HEK293 (cell line): ENCODE measurements around the gene ELAVL4.

Source experiments
- CTCF ChIA-PET: fragments of 350-600 bp; formaldehyde crosslinking; extraction: SDS; loops from one replicate; lab custom pipeline; 2021; ENCODE audit warnings: antibody characterized with exemption; lab: Yijun Ruan, JAX
- POLR2A ChIA-PET: fragments of 300-600 bp; formaldehyde crosslinking; extraction: SDS; loops from one replicate; lab custom pipeline; 2020; ENCODE audit warnings: antibody characterized with exemption, inconsistent platforms; lab: Yijun Ruan, JAX
- H3K27ac ChIP-seq: fragments of 200-500 bp; sonication (Bioruptor generic); 2 replicates; pipeline ENCODE4 v1.5.1; 2014; ENCODE audit warnings: low read depth, low read length, control low read depth, inconsistent platforms; ENCODE audit errors: extremely low read depth
- H3K36me3 ChIP-seq, 2 experiments: fragments of 200-500 bp in 1 of 2; sonication (Bioruptor generic) in 1 of 2; 1 replicate in 1 of 2; 2 replicates in 1 of 2; pipeline ENCODE4 v1.5.1; 2014 to 2017; ENCODE audit warnings: inconsistent platforms in 2 of 2, low read length in 2 of 2; ENCODE audit not compliant: control insufficient read depth in 2 of 2, insufficient read depth in 1 of 2
- H3K4me1 ChIP-seq: fragments of 200-500 bp; sonication (Bioruptor generic); 2 replicates; pipeline ENCODE4 v1.5.1; 2014; ENCODE audit warnings: mild to moderate bottlenecking, low read length, inconsistent platforms; ENCODE audit not compliant: control insufficient read depth, insufficient read depth
- H3K4me3 ChIP-seq: 2 replicates; pipeline ENCODE4 v1.5.1; 2011; ENCODE audit warnings: low read depth, mild to moderate bottlenecking, control low read depth, low read length, moderate library complexity
- H3K9me3 ChIP-seq: fragments of 200-500 bp; sonication (Bioruptor generic); 2 replicates; pipeline ENCODE4 v1.5.1; 2014; ENCODE audit warnings: low read depth, low read length, inconsistent platforms; ENCODE audit not compliant: control insufficient read depth, insufficient read depth
- MEIS1 ChIP-seq: sonication (generic); formaldehyde crosslinking; IDR thresholded peaks from 2 replicates; pipeline ENCODE4 v1.8.1; 2022; ENCODE audit warnings: missing genetic modification reagents, mild to moderate bottlenecking, borderline replicate concordance
- ZNF10 ChIP-seq: fragments of 450-650 bp; formaldehyde crosslinking; IDR thresholded peaks from 2 replicates; pipeline ENCODE4 v1.5.1; 2017; ENCODE audit warnings: missing biosample characterization, missing genetic modification characterization
- ZNF155 ChIP-seq: fragments of 450-650 bp; formaldehyde crosslinking; IDR thresholded peaks from 2 replicates; pipeline ENCODE4 v1.5.1; 2016; ENCODE audit warnings: missing biosample characterization, missing genetic modification characterization
- ZNF302 ChIP-seq: fragments of 450-650 bp; formaldehyde crosslinking; IDR thresholded peaks from 2 replicates; pipeline ENCODE4 v1.5.1; 2016; ENCODE audit warnings: missing biosample characterization, missing genetic modification characterization, low read depth
- ZNF423 ChIP-seq: fragments of 450-650 bp; formaldehyde crosslinking; IDR thresholded peaks from 2 replicates; pipeline ENCODE4 v1.5.1; 2016; ENCODE audit warnings: missing biosample characterization, missing genetic modification characterization
- ZNF48 ChIP-seq: fragments of 450-650 bp; formaldehyde crosslinking; IDR thresholded peaks from 2 replicates; pipeline ENCODE4 v1.5.1; 2016; ENCODE audit warnings: missing biosample characterization, missing genetic modification characterization
- ZNF600 ChIP-seq: fragments of 450-650 bp; formaldehyde crosslinking; IDR thresholded peaks from 2 replicates; pipeline ENCODE4 v1.5.1; 2016; ENCODE audit warnings: missing biosample characterization, missing genetic modification characterization
- ZNF623 ChIP-seq: fragments of 450-650 bp; formaldehyde crosslinking; IDR thresholded peaks from 2 replicates; pipeline ENCODE4 v1.5.1; 2016; ENCODE audit warnings: missing biosample characterization, missing genetic modification characterization
- ZNF629 ChIP-seq: fragments of 450-650 bp; formaldehyde crosslinking; IDR thresholded peaks from 2 replicates; pipeline ENCODE4 v1.5.1; 2017; ENCODE audit warnings: missing biosample characterization, missing genetic modification characterization
- ZNF660 ChIP-seq: fragments of 450-650 bp; IDR thresholded peaks from 2 replicates; pipeline ENCODE4 v1.5.1; 2018; ENCODE audit warnings: missing biosample characterization, mild to moderate bottlenecking, missing genetic modification characterization
- ZSCAN4 ChIP-seq: fragments of 450-650 bp; formaldehyde crosslinking; IDR thresholded peaks from 2 replicates; pipeline ENCODE4 v1.5.1; 2017; ENCODE audit warnings: missing biosample characterization, missing genetic modification characterization
- ZXDB ChIP-seq: fragments of 450-650 bp; formaldehyde crosslinking; IDR thresholded peaks from 2 replicates; pipeline ENCODE4 v1.5.1; 2016; ENCODE audit warnings: missing biosample characterization, missing genetic modification characterization
- TF ChIP-seq, protein P1 (sequence below): fragments of 450-650 bp; IDR thresholded peaks from 2 replicates; pipeline ENCODE4 v1.5.1; 2018; ENCODE audit warnings: missing biosample characterization, mild to moderate bottlenecking, missing genetic modification characterization
- TF ChIP-seq, protein P2 (sequence below): fragments of 450-650 bp; formaldehyde crosslinking; optimal IDR thresholded peaks from 2 replicates; pipeline ENCODE3; 2016; ENCODE audit warnings: missing biosample characterization, mild to moderate bottlenecking, missing genetic modification characterization
- TF ChIP-seq, protein P3 (sequence below): fragments of 450-650 bp; formaldehyde crosslinking; IDR thresholded peaks from 2 replicates; pipeline ENCODE4 v1.5.1; 2017; ENCODE audit warnings: missing biosample characterization, missing genetic modification characterization

The ELAVL4 gene

GRCh38 chr1:50208315-50208714 is 99.6 kb downstream of the ELAVL4 start (continued):
- TF ChIP-seq, protein P1, sequence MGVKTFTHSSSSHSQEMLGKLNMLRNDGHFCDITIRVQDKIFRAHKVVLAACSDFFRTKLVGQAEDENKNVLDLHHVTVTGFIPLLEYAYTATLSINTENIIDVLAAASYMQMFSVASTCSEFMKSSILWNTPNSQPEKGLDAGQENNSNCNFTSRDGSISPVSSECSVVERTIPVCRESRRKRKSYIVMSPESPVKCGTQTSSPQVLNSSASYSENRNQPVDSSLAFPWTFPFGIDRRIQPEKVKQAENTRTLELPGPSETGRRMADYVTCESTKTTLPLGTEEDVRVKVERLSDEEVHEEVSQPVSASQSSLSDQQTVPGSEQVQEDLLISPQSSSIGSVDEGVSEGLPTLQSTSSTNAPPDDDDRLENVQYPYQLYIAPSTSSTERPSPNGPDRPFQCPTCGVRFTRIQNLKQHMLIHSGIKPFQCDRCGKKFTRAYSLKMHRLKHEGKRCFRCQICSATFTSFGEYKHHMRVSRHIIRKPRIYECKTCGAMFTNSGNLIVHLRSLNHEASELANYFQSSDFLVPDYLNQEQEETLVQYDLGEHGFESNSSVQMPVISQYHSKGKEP (tag by site-specific recombination), result no peak
- TF ChIP-seq, protein P2, sequence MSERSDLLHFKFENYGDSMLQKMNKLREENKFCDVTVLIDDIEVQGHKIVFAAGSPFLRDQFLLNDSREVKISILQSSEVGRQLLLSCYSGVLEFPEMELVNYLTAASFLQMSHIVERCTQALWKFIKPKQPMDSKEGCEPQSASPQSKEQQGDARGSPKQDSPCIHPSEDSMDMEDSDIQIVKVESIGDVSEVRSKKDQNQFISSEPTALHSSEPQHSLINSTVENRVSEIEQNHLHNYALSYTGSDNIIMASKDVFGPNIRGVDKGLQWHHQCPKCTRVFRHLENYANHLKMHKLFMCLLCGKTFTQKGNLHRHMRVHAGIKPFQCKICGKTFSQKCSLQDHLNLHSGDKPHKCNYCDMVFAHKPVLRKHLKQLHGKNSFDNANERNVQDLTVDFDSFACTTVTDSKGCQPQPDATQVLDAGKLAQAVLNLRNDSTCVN (tag by site-specific recombination), result no peak
- TF ChIP-seq ZNF600 (tag by site-specific recombination) (no peak), ZNF302 (tag by site-specific recombination) (no peak)

DNA sequence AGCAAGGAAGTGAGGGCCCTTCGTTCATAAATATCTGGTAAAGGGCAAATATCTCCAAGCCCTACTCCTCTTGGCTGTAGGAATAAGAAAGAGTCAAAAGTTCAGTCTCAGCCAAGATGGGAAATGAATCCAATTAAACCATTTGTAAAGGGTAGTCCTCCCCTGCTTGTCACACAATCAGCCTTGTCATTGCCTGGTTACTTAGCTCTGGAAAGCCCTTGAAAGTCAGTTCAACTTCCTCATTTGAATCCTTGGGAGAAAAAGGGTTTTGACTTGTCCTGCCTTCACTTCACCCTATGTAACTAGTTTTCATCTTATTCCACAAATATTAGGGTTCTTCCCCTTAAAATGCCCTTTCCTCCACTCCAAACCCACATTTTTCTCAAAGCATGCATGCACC is 100.0 kb downstream of the ELAVL4 start:
- ChIA-PET CTCF (no interaction called here), POLR2A (no interaction called here)
- no peak overlapping the region for H3K27ac ChIP-seq
- no peaks in the 10 kb centered on the region for H3K9me3 ChIP-seq
- no peaks in the 10 kb centered on the region for H3K36me3 ChIP-seq
- TF ChIP-seq ZNF10 (tag by site-specific recombination) (no peak), ZNF629 (tag by site-specific recombination) (no peak)
- TF ChIP-seq, protein P3, sequence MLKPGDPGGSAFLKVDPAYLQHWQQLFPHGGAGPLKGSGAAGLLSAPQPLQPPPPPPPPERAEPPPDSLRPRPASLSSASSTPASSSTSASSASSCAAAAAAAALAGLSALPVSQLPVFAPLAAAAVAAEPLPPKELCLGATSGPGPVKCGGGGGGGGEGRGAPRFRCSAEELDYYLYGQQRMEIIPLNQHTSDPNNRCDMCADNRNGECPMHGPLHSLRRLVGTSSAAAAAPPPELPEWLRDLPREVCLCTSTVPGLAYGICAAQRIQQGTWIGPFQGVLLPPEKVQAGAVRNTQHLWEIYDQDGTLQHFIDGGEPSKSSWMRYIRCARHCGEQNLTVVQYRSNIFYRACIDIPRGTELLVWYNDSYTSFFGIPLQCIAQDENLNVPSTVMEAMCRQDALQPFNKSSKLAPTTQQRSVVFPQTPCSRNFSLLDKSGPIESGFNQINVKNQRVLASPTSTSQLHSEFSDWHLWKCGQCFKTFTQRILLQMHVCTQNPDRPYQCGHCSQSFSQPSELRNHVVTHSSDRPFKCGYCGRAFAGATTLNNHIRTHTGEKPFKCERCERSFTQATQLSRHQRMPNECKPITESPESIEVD, result no peak
- no peaks in the 10 kb centered on the region for H3K4me1 ChIP-seq
- H3K4me3 ChIP-seq, result no peak overlapping the region

GRCh38 chr1:50209749-50210148 is 101.0 kb downstream of the ELAVL4 start:
- Histone ChIP-seq H3K36me3 (no peaks in the 10 kb centered on the region), H3K4me1 (no peaks in the 10 kb centered on the region), H3K27ac (no peak overlapping the region), H3K9me3 (no peaks in the 10 kb centered on the region), H3K4me3 (no peak overlapping the region)
- CTCF ChIA-PET, result no interaction called here
- TF ChIP-seq ZNF660 (tag by site-specific recombination) (no peak), MEIS1 (CRISPR knock-in tag) (no peak), ZNF423 (tag by site-specific recombination) (no peak), ZNF155 (no peak), ZSCAN4 (no peak)
- POLR2A ChIA-PET, result no interaction called here

DNA sequence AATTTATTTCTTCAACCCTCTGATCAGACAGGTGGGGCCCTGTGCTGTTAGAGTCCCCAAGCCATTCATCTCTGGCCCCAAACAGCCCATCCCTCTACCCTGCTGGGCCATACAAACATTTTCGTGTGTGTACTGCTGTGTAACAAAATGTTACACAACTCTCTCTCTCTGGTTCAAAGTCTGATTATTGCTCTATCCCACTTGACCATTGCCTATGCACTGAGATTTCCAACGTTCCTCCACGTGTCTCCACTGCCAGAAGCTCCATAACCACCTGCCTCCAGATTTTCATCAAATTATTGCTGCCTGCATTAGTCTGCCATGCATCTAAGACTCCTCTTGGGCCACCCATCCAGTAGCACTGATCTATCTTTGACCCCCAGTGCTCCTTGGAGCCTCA is 104.8 kb downstream of the ELAVL4 start:
- Histone ChIP-seq H3K9me3 (no peaks in the 10 kb centered on the region), H3K4me1 (no peaks in the 10 kb centered on the region), H3K27ac (no peak overlapping the region), H3K36me3 (no peaks in the 10 kb centered on the region), H3K4me3 (no peak overlapping the region)
- ChIA-PET CTCF (no interaction called here), POLR2A (no interaction called here)
- TF ChIP-seq ZNF623 (tag by site-specific recombination), result no peak
- TF ChIP-seq ZXDB (tag by site-specific recombination), result no peak
- no peak for TF ChIP-seq ZNF48
- TF ChIP-seq ZNF423 (tag by site-specific recombination), result no peak
